Measurements from ENCODE around the gene MYRFL.

The MYRFL gene

DNA sequence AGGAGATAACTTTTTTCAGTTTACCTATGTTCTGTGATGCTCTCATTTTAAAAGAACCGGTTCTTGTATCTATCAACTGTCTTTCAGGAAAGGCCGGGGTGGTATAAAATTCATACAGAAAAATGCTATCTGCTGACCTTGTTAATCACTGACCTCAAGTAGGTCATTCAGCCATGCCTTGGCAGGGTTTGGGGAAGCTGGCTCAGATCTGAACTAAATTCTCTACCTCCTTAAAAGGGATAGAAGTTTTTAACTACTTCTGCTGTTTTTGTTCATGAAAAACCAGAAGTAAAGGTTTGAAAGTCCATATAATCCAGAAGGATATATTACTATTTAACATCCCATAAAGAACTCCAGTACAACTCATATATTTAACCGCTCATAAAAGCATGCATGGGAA, 10.1 kb downstream of the MYRFL start:
- TF ChIP-seq TCF4 (CRISPR knock-in tag; IDR thresholded peaks at IDR 0.05; ENCODE audit: borderline replicate concordance), result no peak
- no peak for TF ChIP-seq ZNF70 (CRISPR knock-in tag; IDR thresholded peaks at IDR 0.05)
- ATAC-seq, result no peak

DNA sequence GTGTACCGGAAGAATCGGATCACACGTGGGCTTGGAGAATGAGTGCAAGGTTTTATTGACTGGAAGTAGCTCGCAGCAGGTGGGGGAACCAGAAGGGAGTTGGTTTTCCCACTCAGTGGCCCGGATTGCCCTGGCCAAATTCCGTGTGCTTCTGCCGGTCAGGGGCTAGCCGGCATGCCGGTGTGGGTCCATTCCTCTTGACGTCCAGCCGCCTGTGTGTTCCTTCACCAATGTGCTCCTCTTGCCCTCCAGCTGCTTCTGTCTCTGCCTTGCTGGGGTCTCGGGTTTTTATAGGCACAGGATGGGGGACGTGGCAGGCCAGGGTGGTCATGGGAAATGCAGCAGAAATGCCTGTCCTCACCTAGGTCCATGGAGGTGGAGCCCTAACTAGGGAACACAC, 11.0 kb downstream of the MYRFL start:
- ATAC-seq, result no peak
- no peak for TF ChIP-seq ZNF70 (CRISPR knock-in tag; IDR thresholded peaks at IDR 0.05)
- no peak for TF ChIP-seq TSHZ2 (CRISPR knock-in tag; IDR thresholded peaks at IDR 0.05)
- TF ChIP-seq ZFP30 (CRISPR knock-in tag; IDR thresholded peaks at IDR 0.05), result no peak
- no peak for TF ChIP-seq RARB (CRISPR knock-in tag; IDR thresholded peaks at IDR 0.05)
- TF ChIP-seq ZNF565 (CRISPR knock-in tag; conservative IDR thresholded peaks at IDR 0.05; ENCODE audit: low read depth), result no peak
- TF ChIP-seq OSR1 (CRISPR knock-in tag; IDR thresholded peaks at IDR 0.05), result no peak
- TF ChIP-seq ZNF8 (CRISPR knock-in tag; IDR thresholded peaks at IDR 0.05), result no peak
- no peak for TF ChIP-seq CSDC2 (CRISPR knock-in tag; IDR thresholded peaks at IDR 0.05)
- no peak for TF ChIP-seq SNAI2 (CRISPR knock-in tag; IDR thresholded peaks at IDR 0.05)
- TF ChIP-seq CSRNP3 (CRISPR knock-in tag; IDR thresholded peaks at IDR 0.05), result no peak
- TF ChIP-seq ISL1 (CRISPR knock-in tag; IDR thresholded peaks at IDR 0.05), result no peak
- no peak for TF ChIP-seq TCF4 (CRISPR knock-in tag; IDR thresholded peaks at IDR 0.05; ENCODE audit: borderline replicate concordance)

GRCh38 chr12:69837191-69837590, 12.2 kb downstream of the MYRFL start:
- ATAC-seq, result no peak
- TF ChIP-seq GLIS3 (CRISPR knock-in tag; IDR thresholded peaks at IDR 0.05) (no peak), TSHZ2 (CRISPR knock-in tag; IDR thresholded peaks at IDR 0.05) (no peak), SNAI2 (CRISPR knock-in tag; IDR thresholded peaks at IDR 0.05) (no peak), CREB5 (CRISPR knock-in tag; IDR thresholded peaks at IDR 0.05; ENCODE audit: low read depth) (no peak), ZC3H10 (CRISPR knock-in tag; IDR thresholded peaks at IDR 0.05) (no peak), CSRNP3 (CRISPR knock-in tag; IDR thresholded peaks at IDR 0.05) (no peak), ZFP30 (CRISPR knock-in tag; IDR thresholded peaks at IDR 0.05) (no peak), ARNTL (CRISPR knock-in tag; IDR thresholded peaks at IDR 0.05; ENCODE audit: borderline replicate concordance, low read depth) (no peak), BACH2 (CRISPR knock-in tag; IDR thresholded peaks at IDR 0.05; ENCODE audit: borderline replicate concordance) (no peak), ZNF8 (CRISPR knock-in tag; IDR thresholded peaks at IDR 0.05) (no peak), CSDC2 (CRISPR knock-in tag; IDR thresholded peaks at IDR 0.05) (no peak), OSR1 (CRISPR knock-in tag; IDR thresholded peaks at IDR 0.05) (no peak), ZFP3 (CRISPR knock-in tag; IDR thresholded peaks at IDR 0.05) (no peak), ISL1 (CRISPR knock-in tag; IDR thresholded peaks at IDR 0.05) (no peak)
